SK-N-SH (cell line): ENCODE measurements around the gene IFIT1. TPM values are rescaled to one million over a fixed set of nuclear protein-coding genes. Genes with fewer than 3 reads are reported as not detected.

Source experiments
- CTCF ChIA-PET: fragments of 300-600, 350-600 bp; formaldehyde crosslinking; extraction: SDS; loops from one replicate; lab custom pipeline; 2021; lab: Yijun Ruan, JAX
- POLR2A ChIA-PET: fragments of 350-600 bp; sonication (Branson Sonifier 250); formaldehyde crosslinking; extraction: SDS; loops from one replicate; lab custom pipeline; 2020; ENCODE audit warnings: antibody characterized with exemption, inconsistent platforms; lab: Yijun Ruan, JAX
- DNase-seq: peaks from one replicate; pipeline ENCODE4 v3.0.0; 2012
- H2AFZ ChIP-seq: fragments of 200-600 bp; sonication (generic); 2 replicates; pipeline ENCODE4 v1.8.1; 2016; ENCODE audit warnings: antibody characterized with exemption, mild to moderate bottlenecking, low read depth
- H3F3A ChIP-seq: fragments of 200-600 bp; sonication (generic); replicated peaks from 2 replicates; pipeline ENCODE3; 2016; ENCODE audit warnings: antibody characterized with exemption, mild to moderate bottlenecking; ENCODE audit not compliant: insufficient read depth
- H3K27ac ChIP-seq, 2 experiments: fragments of 200-500 bp in 1 of 2; fragments of 200-600 bp in 1 of 2; sonication (Bioruptor generic) in 1 of 2; sonication (generic), shearing (Covaris generic) in 1 of 2; 2 replicates each; pipeline versions ENCODE4 v1.5.1 to v1.6.1; 2014 to 2016; ENCODE audit warnings: low read depth in 2 of 2, inconsistent platforms in 1 of 2, low read length in 1 of 2, mild to moderate bottlenecking in 1 of 2, mixed read lengths in 1 of 2
- H3K27me3 ChIP-seq: fragments of 200-600 bp; sonication (generic), shearing (Covaris generic); 2 replicates; pipeline ENCODE4 v1.6.1; 2016; ENCODE audit warnings: mixed run types; ENCODE audit not compliant: insufficient read depth
- H3K36me3 ChIP-seq, 2 experiments: fragments of 200-500 bp in 1 of 2; fragments of 200-600 bp in 1 of 2; sonication (Bioruptor generic) in 1 of 2; sonication (generic) in 1 of 2; replicated peaks in 1 of 2; 2 replicates each; pipeline versions ENCODE3 to v1.5.1; 2014 to 2016; ENCODE audit warnings: low read length in 1 of 2, mild to moderate bottlenecking in 1 of 2; ENCODE audit not compliant: insufficient read depth in 2 of 2, control insufficient read depth in 1 of 2
- H3K4me1 ChIP-seq, 2 experiments: fragments of 200-500 bp in 1 of 2; fragments of 200-600 bp in 1 of 2; sonication (Bioruptor generic) in 1 of 2; sonication (generic), shearing (Covaris generic) in 1 of 2; 2 replicates each; pipeline versions ENCODE4 v1.5.1 to v1.6.1; 2014 to 2016; ENCODE audit warnings: low read depth in 1 of 2, low read length in 1 of 2, mixed run types in 1 of 2; ENCODE audit not compliant: insufficient read depth in 2 of 2, control insufficient read depth in 1 of 2
- H3K4me2 ChIP-seq: fragments of 200-600 bp; sonication (generic), shearing (Covaris generic); 2 replicates; pipeline ENCODE4 v1.6.1; 2017; ENCODE audit warnings: mixed run types
- H3K4me3 ChIP-seq, 2 experiments: fragments of 200-500 bp in 1 of 2; fragments of 200-600 bp in 1 of 2; sonication (Bioruptor generic) in 1 of 2; sonication (generic), shearing (Covaris generic) in 1 of 2; 2 replicates each; pipeline versions ENCODE4 v1.5.1 to v1.8.1; 2014 to 2016; ENCODE audit warnings: low read depth in 2 of 2, inconsistent platforms in 1 of 2, low read length in 1 of 2, mild to moderate bottlenecking in 1 of 2, mixed read lengths in 1 of 2, moderate library complexity in 1 of 2
- H3K79me2 ChIP-seq: fragments of 200-600 bp; sonication (generic); 2 replicates; pipeline ENCODE4 v1.8.1; 2017; ENCODE audit warnings: mild to moderate bottlenecking; ENCODE audit not compliant: insufficient read depth
- H3K9ac ChIP-seq: fragments of 200-600 bp; sonication (generic); 2 replicates; pipeline ENCODE4 v1.6.1; 2017; ENCODE audit warnings: mixed run types
- H3K9me2 ChIP-seq: fragments of 200-600 bp; sonication (generic); 2 replicates; pipeline ENCODE4 v1.6.1; 2017; ENCODE audit warnings: mixed run types
- H3K9me3 ChIP-seq: fragments of 200-600 bp; sonication (generic); 2 replicates; pipeline ENCODE4 v1.6.1; 2017; ENCODE audit warnings: mixed run types, mild to moderate bottlenecking, moderate library complexity
- H4K20me1 ChIP-seq: fragments of 200-600 bp; sonication (generic); 2 replicates; pipeline ENCODE4 v1.6.1; 2017; ENCODE audit warnings: mild to moderate bottlenecking, mixed run types; ENCODE audit not compliant: insufficient read depth
- ELF1 ChIP-seq: IDR thresholded peaks from 2 replicates; pipeline ENCODE4 v1.4.0; 2012
- EP300 ChIP-seq, 2 experiments: IDR thresholded peaks; 2 replicates each; pipeline versions ENCODE4 v1.4.0 to v1.6.1; 2012; ENCODE audit warnings: borderline replicate concordance in 1 of 2, low read depth in 1 of 2, low read length in 1 of 2
- FOSL2 ChIP-seq: IDR thresholded peaks from 2 replicates; pipeline ENCODE4 v1.4.0; 2012; ENCODE audit warnings: low read depth, mild to moderate bottlenecking, moderate library complexity, borderline replicate concordance
- FOXM1 ChIP-seq: IDR thresholded peaks from 2 replicates; pipeline ENCODE4 v1.4.0; 2012; ENCODE audit warnings: low read depth, mild to moderate bottlenecking
- GABPA ChIP-seq: IDR thresholded peaks from 2 replicates; pipeline ENCODE4 v1.4.0; 2012; ENCODE audit warnings: low read depth, mild to moderate bottlenecking
- GATA2 ChIP-seq: sonication (generic); formaldehyde crosslinking; IDR thresholded peaks from 2 replicates; pipeline ENCODE4 v1.5.0; 2020; ENCODE audit warnings: mild to moderate bottlenecking, missing genetic modification reagents
- MXI1 ChIP-seq: IDR thresholded peaks from 2 replicates; pipeline ENCODE4 v1.6.1; 2012; ENCODE audit warnings: mild to moderate bottlenecking, low read depth, low read length, improper control_type of control experiment
- NFIC ChIP-seq: IDR thresholded peaks from 2 replicates; pipeline ENCODE4 v1.4.0; 2012; ENCODE audit warnings: borderline replicate concordance
- RAD21 ChIP-seq: IDR thresholded peaks from 2 replicates; pipeline ENCODE4 v1.6.1; 2012; ENCODE audit warnings: mild to moderate bottlenecking, low read length
- RCOR1 ChIP-seq: fragments of 150-350 bp; IDR thresholded peaks from 2 replicates; pipeline ENCODE4 v1.6.1; 2017; ENCODE audit warnings: antibody characterized with exemption, low read length
- SIN3A ChIP-seq: IDR thresholded peaks from 2 replicates; pipeline ENCODE4 v1.6.1; 2012; ENCODE audit warnings: low read depth, mild to moderate bottlenecking, low read length, moderate library complexity, borderline replicate concordance
- TCF12 ChIP-seq: IDR thresholded peaks from 2 replicates; pipeline ENCODE4 v1.4.0; 2012
- TEAD4 ChIP-seq: IDR thresholded peaks from 2 replicates; pipeline ENCODE4 v1.4.0; 2012; ENCODE audit warnings: mild to moderate bottlenecking, borderline replicate concordance; ENCODE audit not compliant: insufficient read depth
- ZBTB33 ChIP-seq: IDR thresholded peaks from 2 replicates; pipeline ENCODE4 v1.4.0; 2012; ENCODE audit warnings: low read depth, borderline replicate concordance
- WGBS: methylation state at CpG from one replicate; pipeline ENCODE4 v1.1.6; 2017; ENCODE audit warnings: low lambda C conversion rate; 5-methylcytosine and 5-hydroxymethylcytosine counted together
- polyA plus RNA-seq, 3 experiments: library from polyadenylated mRNA; depleted of rRNA; stranded (reverse); fragments of >200 nt; gene quantifications; 2 replicates each; pipeline ENCODE4 v1.2.3, GENCODE V29; 2012
- TF ChIP-seq, protein P1 (sequence below): IDR thresholded peaks from 2 replicates; pipeline ENCODE4 v1.4.0; 2012; ENCODE audit warnings: low read depth, borderline replicate concordance
- TF ChIP-seq, protein P2 (sequence below): fragments of 200-600 bp; sonication (generic); IDR thresholded peaks from 2 replicates; pipeline ENCODE4 v1.6.1; 2017; ENCODE audit warnings: antibody characterized with exemption, mild to moderate bottlenecking, moderate library complexity

Gene IFIT1
- polyA plus RNA-seq, 1 of the 3 experiments (the other 2 are of a cell fraction) = 4.4 TPM

- TF ChIP-seq TCF12 (no peak), SIN3A (no peak), GABPA (no peak), FOSL2 (no peak), EP300 (IDR thresholded peaks at IDR 0.05; ENCODE audit: borderline replicate concordance in 1 of 2, low read depth in 1 of 2, low read length in 1 of 2) (no peak), RAD21 (no peak), FOXM1 (no peak), ZBTB33 (no peak), RCOR1 (no peak), MXI1 (no peak), GATA2 (CRISPR knock-in tag) (no peak), ELF1 (no peak), NFIC (no peak), TEAD4 (no peak)
- TF ChIP-seq, protein P1, sequence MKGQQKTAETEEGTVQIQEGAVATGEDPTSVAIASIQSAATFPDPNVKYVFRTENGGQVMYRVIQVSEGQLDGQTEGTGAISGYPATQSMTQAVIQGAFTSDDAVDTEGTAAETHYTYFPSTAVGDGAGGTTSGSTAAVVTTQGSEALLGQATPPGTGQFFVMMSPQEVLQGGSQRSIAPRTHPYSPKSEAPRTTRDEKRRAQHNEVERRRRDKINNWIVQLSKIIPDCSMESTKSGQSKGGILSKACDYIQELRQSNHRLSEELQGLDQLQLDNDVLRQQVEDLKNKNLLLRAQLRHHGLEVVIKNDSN = no peak
- TF ChIP-seq, protein P2, sequence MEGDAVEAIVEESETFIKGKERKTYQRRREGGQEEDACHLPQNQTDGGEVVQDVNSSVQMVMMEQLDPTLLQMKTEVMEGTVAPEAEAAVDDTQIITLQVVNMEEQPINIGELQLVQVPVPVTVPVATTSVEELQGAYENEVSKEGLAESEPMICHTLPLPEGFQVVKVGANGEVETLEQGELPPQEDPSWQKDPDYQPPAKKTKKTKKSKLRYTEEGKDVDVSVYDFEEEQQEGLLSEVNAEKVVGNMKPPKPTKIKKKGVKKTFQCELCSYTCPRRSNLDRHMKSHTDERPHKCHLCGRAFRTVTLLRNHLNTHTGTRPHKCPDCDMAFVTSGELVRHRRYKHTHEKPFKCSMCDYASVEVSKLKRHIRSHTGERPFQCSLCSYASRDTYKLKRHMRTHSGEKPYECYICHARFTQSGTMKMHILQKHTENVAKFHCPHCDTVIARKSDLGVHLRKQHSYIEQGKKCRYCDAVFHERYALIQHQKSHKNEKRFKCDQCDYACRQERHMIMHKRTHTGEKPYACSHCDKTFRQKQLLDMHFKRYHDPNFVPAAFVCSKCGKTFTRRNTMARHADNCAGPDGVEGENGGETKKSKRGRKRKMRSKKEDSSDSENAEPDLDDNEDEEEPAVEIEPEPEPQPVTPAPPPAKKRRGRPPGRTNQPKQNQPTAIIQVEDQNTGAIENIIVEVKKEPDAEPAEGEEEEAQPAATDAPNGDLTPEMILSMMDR = no peak
- TF ChIP-seq, all 33 proteins: peak for 0
- H3K4me1 ChIP-seq = peaks cover 0 to 39% of the 10 kb centered on the region in 2 experiments; a peak in 3 of 4 replicates
- no peaks in the 10 kb centered on the region for H3K9me3 ChIP-seq
- no peaks in the 10 kb centered on the region for H3K79me2 ChIP-seq
- no peak for DNase-seq
- ChIA-PET CTCF (interaction anchor here (2.9 kb wide), 1 partner anchor 18 kb away, joined by 13 read pairs; no protein-coding TSS in a partner anchor), POLR2A (no interaction called here)
- peak overlapping the region; percentile 42 for H3K9ac ChIP-seq
- no peaks in the 10 kb centered on the region for H4K20me1 ChIP-seq
- H3K27me3 ChIP-seq = no peaks in the 10 kb centered on the region
- H3K9me2 ChIP-seq = no peaks in the 10 kb centered on the region
- H3K27ac ChIP-seq = peak overlapping the region; percentile 77 to 79
- 83% methylated on average over 1 of the region's 1 CpG for WGBS
- no peak overlapping the region for H3K4me3 ChIP-seq
- H3F3A ChIP-seq = peaks cover 18% of the 10 kb centered on the region
- H3K36me3 ChIP-seq = no peaks in the 10 kb centered on the region
- H2AFZ ChIP-seq = peak overlapping the region; percentile 70
- peak overlapping the region; percentile 46 for H3K4me2 ChIP-seq
Measured at GRCh38 chr10:89351412-89351779, 41.0 kb upstream of the IFIT1 start.
